LHCN-M2 (cell line): ENCODE data around the gene NUP205. TPM values are rescaled to one million over a fixed set of nuclear protein-coding genes. Genes with fewer than 3 reads are reported as not detected.

Experiments used
- DNase-seq: peaks from one replicate; pipeline ENCODE4 v3.0.0-alpha.2; 2012; ENCODE audit warnings: low read depth
- polyA plus RNA-seq: library from polyadenylated mRNA; unstranded; fragments of >200 nt; gene quantifications from one replicate; pipeline ENCODE4 v1.2.1, GENCODE V29; 2012; ENCODE audit warnings: missing spikeins
- total RNA-seq: library from RNA; depleted of rRNA; stranded (reverse); fragments of >200 nt; gene quantifications from 2 replicates; pipeline ENCODE4 v1.2.3, GENCODE V29; 2014; rRNA removed

Gene NUP205
- 106 and 116 TPM in 2 replicates for total RNA-seq
- 27.7 TPM for polyA plus RNA-seq

DNA sequence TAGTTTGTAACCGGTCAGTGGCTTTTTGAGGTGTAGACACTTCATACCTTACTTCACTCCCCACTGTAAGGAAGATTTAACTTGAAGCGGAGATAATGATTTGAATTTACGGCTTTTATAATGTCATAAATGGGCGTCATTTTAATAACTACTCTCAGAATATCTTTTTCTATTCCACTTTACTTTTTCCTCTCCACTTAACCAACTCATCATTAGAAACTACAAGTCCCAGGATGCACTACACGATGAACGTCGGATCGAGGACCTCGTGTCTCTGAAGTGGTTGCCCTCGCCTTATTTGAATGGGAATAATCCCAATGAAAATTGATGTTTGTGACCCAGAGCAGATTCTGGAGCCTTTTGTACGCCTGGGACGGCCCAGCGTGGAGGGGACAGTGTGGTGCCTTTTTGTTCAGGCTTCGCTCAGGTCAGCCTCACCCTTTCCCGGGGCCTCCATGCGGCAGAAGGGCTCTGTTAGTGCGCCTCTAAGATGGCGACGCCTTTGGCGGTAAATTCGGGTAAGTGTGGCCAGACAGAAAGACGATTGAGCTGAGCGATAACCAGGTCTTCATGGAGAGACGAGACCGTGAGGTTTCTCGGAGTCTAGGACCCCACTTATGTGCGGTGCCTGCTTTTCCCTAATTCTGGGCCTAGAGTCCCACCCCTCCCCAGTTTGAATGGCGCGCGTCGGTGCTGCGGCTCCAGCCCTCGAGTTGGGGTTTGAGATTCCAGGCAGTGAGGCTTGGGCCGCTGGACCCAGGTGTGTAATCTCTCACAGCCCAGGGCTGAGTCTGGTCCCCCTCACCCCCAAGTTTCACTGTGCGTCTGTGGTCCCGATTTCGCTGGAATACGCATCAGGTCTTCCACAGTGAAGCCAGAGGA is at the start of gene NUP205:
Gene NUP205 (plus strand): TSS at position 463 of the 882 bp plus-strand sequence. CDS start 28 bp downstream, at position 491.
- peak; percentile 87 for DNase-seq

DNA sequence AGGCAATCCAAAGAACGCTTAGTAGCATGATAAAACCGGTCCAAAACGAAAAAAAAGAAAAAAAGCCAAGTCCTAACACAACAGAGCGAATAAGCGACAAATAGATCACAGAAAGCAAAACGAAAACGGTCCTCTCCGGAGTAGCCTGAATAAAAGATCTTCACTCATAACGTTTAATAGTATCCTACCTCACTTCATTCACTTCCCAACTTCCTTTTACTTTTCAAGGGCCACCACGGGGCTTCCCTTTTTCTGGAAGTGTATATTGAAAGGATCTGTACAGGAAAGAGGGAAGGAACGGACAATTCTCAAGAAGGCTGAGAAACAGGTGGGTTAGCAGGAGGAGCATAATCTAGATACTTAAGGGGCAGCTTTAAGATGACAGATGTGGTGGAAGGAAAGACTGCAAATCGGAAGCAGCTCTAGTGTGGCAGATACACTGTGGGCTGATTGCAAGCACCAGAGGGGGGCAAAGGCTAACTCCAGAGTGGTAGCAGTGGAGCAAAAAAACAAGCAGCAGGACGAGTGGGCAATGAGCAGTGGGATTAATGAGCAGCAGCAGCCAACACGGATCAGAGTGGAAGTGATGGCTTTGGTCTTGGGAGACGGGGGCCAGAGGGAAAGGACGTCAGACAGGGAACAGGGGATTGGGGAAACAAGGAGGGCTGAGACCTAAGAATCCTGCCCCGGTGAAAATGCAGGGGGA is 48.7 kb upstream of the NUP205 start:
- peak; percentile 56 for DNase-seq

DNA sequence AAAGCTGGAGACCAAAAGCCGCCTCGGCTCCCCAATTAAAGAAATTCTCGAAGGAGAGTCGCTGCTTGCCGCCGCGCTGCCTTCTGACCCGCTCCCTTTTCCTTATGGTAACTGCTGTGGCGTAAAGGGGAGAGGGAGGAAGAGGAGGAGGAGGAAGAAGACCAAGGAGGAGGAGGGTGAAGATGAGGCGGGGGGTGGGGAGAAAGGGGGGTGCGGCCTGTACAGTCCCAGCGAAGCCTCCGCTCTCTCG is 48.2 kb upstream of the NUP205 start:
- no peak for DNase-seq

DNA sequence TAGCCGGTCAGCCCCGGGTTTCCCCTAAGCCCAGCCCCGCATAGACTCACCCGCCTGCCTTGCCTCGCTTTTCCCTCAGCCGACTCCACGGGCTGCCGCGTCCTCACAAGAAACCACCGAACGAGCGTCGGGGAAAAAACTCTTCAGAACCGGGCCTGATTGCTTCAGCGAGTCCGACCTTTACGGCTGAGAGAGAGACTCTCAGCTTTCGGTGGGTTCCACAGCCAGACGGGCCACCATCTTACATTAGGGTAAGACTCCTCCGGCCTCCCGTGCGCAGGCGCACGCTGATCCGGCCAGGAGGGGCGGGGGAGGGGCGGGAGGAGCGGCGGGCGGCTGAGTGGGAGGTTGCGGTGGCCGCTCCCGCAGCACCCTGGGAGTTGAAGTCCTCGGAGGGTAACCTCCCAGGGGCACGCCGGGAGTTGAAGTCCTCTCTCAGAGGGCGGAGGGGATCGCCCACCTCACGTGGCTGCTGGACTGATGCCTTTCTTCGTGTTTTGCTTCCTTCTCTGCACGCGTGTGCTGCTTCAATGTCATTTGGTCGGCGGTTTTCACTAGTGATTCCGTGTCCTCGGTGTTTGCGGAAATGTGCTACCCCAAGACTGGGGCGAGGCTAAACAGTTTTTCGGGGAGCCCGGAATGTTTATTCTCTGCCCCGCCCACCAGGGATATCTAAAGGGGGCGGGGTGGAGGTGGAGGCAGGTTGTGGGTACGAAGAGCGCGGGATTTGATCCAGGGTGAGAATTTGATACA is 47.7 kb upstream of the NUP205 start, which contains the start of gene CNOT4:
Gene CNOT4 (minus strand): TSS at position 264 of the 753 bp plus-strand sequence. CDS start 71,771 bp downstream, outside the sequence.
- DNase-seq: peak; percentile 96

GRCh38 chr7:135510592-135511183 is 47.0 kb upstream of the NUP205 start:
- peak; percentile 32 for DNase-seq

- peak; percentile 73 for DNase-seq
These were observed 45.4 kb upstream of the NUP205 start for GRCh38 chr7:135512135-135512887.

DNA sequence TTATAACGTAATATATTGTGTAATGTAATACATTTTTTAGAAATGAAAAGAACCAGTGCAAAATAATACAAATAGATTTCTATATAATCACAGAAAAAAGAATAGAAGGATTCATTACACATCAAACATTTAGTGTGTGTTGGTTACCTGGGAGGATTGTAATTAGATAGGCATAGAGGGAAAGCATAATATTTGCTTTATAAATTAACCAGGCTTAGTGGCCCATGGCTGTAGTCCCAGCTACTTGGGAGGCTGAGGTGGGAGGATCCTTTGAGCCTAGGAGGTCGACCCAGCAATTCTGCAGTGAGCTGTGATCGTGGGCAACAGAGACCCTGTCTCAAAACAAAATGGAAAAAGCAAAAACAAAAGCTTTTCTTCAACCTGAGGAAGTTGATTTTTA is 42.9 kb upstream of the NUP205 start:
- DNase-seq: no peak

DNA sequence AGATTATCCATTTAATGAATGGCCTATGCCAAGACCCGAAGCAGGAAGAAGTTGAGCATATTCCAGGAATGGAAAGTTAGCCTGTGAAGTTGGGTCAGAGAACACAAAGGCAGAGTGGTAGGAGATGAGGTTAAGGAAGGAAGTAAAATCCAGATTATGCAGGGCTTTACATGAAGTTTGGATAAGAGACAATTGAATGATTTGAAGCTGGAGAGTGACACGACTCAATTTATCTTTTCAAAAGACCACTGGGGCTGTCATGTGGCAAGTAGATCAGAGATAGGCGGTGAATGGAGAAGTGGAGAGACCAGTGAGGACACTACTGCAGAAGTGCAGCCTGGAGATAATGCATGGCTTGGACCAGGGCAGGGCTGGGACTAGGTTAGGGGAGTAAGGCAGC is 40.7 kb upstream of the NUP205 start:
- no peak for DNase-seq

DNA sequence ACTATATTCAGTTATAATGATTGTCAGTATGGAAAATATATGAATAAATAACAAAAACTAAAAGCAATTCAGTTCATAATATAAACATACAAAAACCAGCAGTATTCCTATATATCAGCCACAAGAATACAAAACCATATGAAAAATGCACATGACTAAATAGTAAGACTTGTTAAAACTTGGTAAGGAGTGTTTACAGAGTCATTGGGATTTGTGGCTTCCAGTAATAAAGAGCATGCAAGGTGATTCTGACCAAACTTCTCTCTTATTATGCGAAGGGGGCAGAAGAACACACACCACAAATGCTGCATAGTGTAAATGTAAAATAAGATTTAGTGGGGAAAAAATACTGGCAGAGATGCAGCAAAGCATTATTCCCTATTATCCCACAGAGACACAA is 39.0 kb upstream of the NUP205 start:
- DNase-seq: no peak

DNA sequence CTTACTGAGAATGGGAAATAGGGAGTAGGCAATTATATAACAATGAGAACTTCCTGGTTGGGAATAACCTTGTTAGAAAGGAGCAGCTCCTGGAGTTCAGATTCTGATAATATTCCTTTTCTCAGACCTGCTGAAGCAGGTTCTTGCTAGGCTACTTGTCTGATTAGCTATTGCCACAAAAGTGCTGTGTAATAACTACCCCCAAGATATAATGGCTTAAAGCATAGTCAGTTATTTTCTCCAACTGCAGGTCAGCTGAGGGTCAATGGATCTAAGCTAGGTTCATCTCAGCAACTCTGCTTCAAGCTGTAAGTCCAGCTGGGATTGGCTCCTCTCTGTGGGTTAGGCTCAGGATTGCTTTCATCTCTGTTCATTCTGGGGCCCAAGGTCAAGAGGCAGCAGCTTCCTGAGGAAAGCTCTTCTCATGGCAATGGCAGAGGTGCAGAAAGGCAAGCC is 38.5 kb upstream of the NUP205 start:
- no peak for DNase-seq

DNA sequence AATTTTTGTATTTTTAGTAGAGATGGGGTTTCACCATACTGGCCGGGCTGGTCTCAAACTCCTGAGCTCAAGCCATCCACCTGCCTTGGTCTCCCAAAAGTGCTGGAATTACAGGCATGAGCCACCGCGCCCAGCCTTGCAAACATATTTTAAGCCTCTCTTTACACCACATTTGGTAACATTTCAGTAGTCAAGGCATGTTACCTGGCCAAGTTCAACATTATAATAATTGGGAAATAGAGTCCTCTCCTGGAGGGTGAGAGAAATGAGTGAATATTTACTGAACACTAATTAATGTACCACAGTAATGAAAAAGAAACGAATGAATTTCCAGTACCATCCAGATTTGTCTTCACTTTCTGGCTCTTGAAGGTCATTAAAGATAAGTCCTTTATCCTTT is 37.8 kb upstream of the NUP205 start:
- DNase-seq: no peak

DNA sequence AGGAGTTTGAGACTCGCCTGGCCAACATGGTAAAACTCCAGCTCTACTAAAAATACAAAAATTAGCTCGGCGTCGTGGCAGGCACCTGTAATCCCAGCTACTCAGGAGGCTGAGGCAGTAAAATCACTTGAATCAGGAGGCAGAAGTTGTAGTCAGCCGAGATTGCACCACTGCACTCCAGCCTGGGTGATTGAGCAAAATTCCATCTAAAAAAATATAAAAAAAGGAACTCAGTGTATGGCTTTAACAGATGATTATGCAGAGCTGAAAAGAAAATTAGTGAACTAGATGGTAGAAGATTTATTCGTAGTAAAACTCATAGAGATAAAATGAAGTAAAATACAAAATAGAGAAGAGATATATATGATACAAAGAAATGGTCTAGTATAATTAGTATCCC is 35.2 kb upstream of the NUP205 start:
- no peak for DNase-seq

DNA sequence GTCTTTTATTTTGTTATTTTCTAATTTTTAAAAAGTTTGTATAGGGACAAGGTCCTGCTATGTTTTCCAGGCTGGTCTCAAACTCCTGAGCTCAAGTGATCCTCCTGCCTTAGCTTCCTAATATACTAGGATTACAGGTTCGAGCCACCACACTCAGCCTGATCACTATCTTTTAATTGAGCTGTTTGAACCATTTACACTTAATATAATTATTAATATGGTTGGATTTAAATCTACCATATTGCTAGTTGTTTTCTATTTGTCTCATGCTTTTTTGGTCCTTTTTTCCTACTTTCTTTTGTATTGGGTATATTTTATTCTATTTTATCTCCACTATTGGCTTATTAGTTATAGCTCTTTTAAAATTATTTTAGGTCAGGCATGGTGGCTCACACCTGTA is 34.6 kb upstream of the NUP205 start:
- no peak for DNase-seq

DNA sequence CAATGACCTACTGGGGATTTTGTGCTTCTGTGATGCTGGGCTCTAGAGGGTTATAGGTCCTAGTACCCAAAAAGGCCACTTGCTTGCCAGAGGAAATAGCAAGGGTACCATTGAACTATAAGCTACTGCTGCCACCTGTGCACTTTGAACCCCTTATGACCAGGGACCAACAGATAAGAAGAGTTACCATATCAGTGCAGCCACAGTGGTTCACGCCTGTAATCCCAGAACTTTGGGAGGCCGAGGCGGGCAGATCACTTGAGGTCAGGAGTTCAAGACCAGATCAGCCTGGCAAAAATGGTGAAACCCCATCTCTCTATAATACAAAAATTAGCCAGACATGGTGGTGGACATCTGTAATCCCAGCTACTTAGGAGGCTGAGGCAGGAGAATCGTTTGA is 32.3 kb upstream of the NUP205 start:
- no peak for DNase-seq

DNA sequence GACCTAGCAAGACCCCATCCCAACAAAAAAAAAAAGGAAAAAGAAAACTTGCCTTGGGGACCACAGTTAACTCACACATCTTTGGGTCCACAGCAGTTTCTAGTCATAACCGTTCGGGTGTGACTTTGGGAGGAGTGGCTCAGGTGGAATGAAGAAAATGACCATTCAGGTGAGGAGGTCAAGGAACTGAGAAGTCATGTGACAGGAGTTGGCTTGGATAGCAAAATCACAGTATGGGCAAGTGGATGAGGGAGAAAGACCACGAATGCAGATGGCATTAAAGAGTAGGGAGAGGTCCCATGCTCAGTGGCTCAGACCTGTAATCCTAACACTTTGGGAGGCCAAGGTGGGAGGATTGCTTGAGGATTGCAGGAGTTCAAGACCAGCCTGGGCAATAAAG is 30.7 kb upstream of the NUP205 start:
- DNase-seq: no peak

GRCh38 chr7:135536150-135536549 is 21.6 kb upstream of the NUP205 start:
- peak; percentile 62 for DNase-seq

GRCh38 chr7:135537453-135537852 is 20.3 kb upstream of the NUP205 start:
- DNase-seq: no peak

DNA sequence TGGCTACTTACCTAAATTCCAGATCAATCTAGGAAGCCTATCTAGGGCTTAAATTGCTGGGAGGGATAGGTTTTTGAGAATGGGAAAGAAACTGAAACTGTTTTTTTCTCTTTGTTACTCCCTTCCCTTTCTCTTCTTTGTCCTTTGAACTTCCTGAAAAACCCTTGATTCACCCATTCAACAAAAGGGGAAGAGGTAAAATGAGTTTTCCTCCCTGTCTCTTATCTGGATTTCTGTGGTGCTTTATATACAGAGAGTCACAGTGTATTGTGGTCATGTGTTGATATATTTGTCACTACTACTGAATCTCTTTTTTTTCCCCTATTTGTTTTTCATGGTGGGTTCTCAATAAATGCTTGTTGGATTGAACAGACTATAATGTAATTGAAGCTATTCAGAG is 19.8 kb upstream of the NUP205 start:
- DNase-seq: no peak

- DNase-seq: no peak
These were observed 19.3 kb upstream of the NUP205 start for GRCh38 chr7:135538376-135538775.

DNA sequence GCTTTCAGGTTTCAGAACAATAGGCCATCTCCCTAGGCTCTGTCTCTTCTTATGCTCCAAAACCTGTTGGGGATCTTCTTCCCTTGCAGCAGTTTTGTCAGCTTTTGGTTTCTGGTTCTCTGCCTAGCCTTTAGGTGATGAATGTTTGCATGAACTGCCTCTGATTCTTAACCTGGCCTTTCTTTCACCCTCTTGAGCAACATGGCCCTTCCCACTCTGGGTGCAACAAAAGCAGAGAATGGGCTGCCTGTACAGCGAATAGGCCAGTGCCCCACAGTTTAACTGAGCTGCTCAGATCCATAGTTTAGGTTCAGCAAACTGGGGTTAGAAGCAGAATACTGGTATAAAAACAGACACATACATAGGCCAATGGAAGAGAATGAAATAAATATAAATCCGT is 18.1 kb upstream of the NUP205 start:
- no peak for DNase-seq

DNA sequence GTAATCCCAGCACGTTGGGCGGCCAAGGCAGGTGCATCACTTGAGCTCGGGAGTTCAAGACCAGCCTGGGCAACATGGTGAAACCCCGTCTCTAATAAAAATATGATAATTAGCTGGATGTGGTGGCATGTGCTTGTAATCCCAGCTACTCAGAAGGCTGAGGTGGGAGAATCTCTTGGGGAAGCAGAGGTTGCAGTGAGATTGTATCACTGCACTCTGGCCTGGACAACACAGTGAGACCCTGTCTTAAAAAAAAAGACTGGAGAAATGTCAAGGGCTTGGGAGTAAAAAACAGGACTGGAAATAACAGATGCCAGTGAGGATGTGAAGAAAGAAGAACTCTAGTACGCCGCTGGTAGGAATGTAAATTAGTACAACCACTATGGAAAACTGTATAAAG is 16.7 kb upstream of the NUP205 start:
- no peak for DNase-seq
